H9 (cell line): ENCODE measurements around the gene NRDE2. TPM values are rescaled to one million over a fixed set of nuclear protein-coding genes. Genes with fewer than 3 reads are reported as not detected.

Experiments used
- DNase-seq: peaks from one replicate; pipeline ENCODE4 v3.0.0-alpha.2; 2017
- H2AFZ ChIP-seq: one replicate; pipeline ENCODE4 v1.6.1; 2013; ENCODE audit warnings: mild to moderate bottlenecking, low read length, control low read depth, moderate library complexity
- H2AK5ac ChIP-seq: 2 replicates; pipeline ENCODE4 v1.6.1; 2013; ENCODE audit warnings: low read length, control low read depth, mixed read lengths; ENCODE audit not compliant: insufficient read length
- H2BK120ac ChIP-seq: one replicate; pipeline ENCODE4 v1.6.1; 2013; ENCODE audit warnings: low read depth, mild to moderate bottlenecking, low read length, control low read depth, inconsistent platforms; ENCODE audit not compliant: poor library complexity, severe bottlenecking
- H2BK12ac ChIP-seq: 2 replicates; pipeline ENCODE4 v1.6.1; 2013; ENCODE audit warnings: low read length, control low read depth, mixed read lengths, low read depth; ENCODE audit not compliant: insufficient read length
- H2BK15ac ChIP-seq: 2 replicates; pipeline ENCODE4 v1.6.1; 2013; ENCODE audit warnings: low read depth, low read length, control low read depth
- H2BK20ac ChIP-seq: one replicate; pipeline ENCODE4 v1.6.1; 2013; ENCODE audit warnings: low read depth, mild to moderate bottlenecking, low read length, control low read depth, inconsistent platforms; ENCODE audit not compliant: poor library complexity, severe bottlenecking
- H2BK5ac ChIP-seq: 2 replicates; pipeline ENCODE4 v1.6.1; 2013; ENCODE audit warnings: low read length, control low read depth, mixed read lengths; ENCODE audit not compliant: insufficient read length
- H3K14ac ChIP-seq: 2 replicates; pipeline ENCODE4 v1.6.1; 2013; ENCODE audit warnings: low read length, control low read depth; ENCODE audit not compliant: insufficient read depth
- H3K18ac ChIP-seq: 2 replicates; pipeline ENCODE4 v1.6.1; 2013; ENCODE audit warnings: low read depth, mild to moderate bottlenecking, mixed read lengths, low read length, control low read depth; ENCODE audit not compliant: insufficient read length
- H3K23ac ChIP-seq: 2 replicates; pipeline ENCODE4 v1.6.1; 2013; ENCODE audit warnings: low read length, control low read depth, mixed read lengths, low read depth; ENCODE audit not compliant: insufficient read length
- H3K23me2 ChIP-seq: 2 replicates; pipeline ENCODE4 v1.6.1; 2013; ENCODE audit warnings: low read depth, mild to moderate bottlenecking, mixed read lengths, low read length, control low read depth; ENCODE audit not compliant: insufficient read length, poor library complexity, severe bottlenecking
- H3K27ac ChIP-seq: 2 replicates; pipeline ENCODE4 v1.5.1; 2013; ENCODE audit warnings: low read length, control low read depth, mixed read lengths, low read depth; ENCODE audit not compliant: insufficient read length
- H3K27me3 ChIP-seq: 2 replicates; pipeline ENCODE4 v1.6.1; 2013; ENCODE audit warnings: low read length, control low read depth, inconsistent platforms; ENCODE audit not compliant: insufficient read depth
- H3K4ac ChIP-seq: 2 replicates; pipeline ENCODE4 v1.6.1; 2013; ENCODE audit warnings: low read depth, mild to moderate bottlenecking, control low read depth, inconsistent platforms, low read length, moderate library complexity
- H3K4me1 ChIP-seq: 2 replicates; pipeline ENCODE4 v1.6.1; 2013; ENCODE audit warnings: low read length, control low read depth, inconsistent platforms; ENCODE audit not compliant: insufficient read depth
- H3K4me2 ChIP-seq: 2 replicates; pipeline ENCODE4 v1.6.1; 2013; ENCODE audit warnings: low read length, control low read depth, mixed read lengths; ENCODE audit not compliant: insufficient read length, insufficient read depth
- H3K56ac ChIP-seq: 2 replicates; pipeline ENCODE4 v1.6.1; 2013; ENCODE audit warnings: low read depth, mild to moderate bottlenecking, mixed read lengths, low read length, control low read depth; ENCODE audit not compliant: insufficient read length
- H3K79me1 ChIP-seq: 2 replicates; pipeline ENCODE4 v1.6.1; 2013; ENCODE audit warnings: low read depth, mild to moderate bottlenecking, moderate library complexity, low read length, control low read depth, inconsistent platforms; ENCODE audit not compliant: insufficient read depth, poor library complexity, severe bottlenecking
- H3K79me2 ChIP-seq: 2 replicates; pipeline ENCODE4 v1.6.1; 2013; ENCODE audit warnings: low read length, control low read depth, inconsistent platforms; ENCODE audit not compliant: insufficient read depth
- H3K9ac ChIP-seq: 2 replicates; pipeline ENCODE4 v1.6.1; 2013; ENCODE audit warnings: low read length, control low read depth, mixed read lengths; ENCODE audit not compliant: insufficient read length; ENCODE audit errors: extremely low read depth
- H3K9me3 ChIP-seq: one replicate; pipeline ENCODE4 v1.6.1; 2013; ENCODE audit warnings: low read depth, low read length, inconsistent platforms; ENCODE audit not compliant: control insufficient read depth
- H3T11ph ChIP-seq: one replicate; pipeline ENCODE4 v1.6.1; 2013; ENCODE audit warnings: mild to moderate bottlenecking, low read length, control low read depth, inconsistent platforms
- H4K20me1 ChIP-seq: one replicate; pipeline ENCODE4 v1.6.1; 2013; ENCODE audit not compliant: control insufficient read depth, insufficient read length, insufficient read depth
- H4K5ac ChIP-seq: 2 replicates; pipeline ENCODE4 v1.6.1; 2013; ENCODE audit warnings: low read depth, mild to moderate bottlenecking, mixed read lengths, low read length, control low read depth; ENCODE audit not compliant: insufficient read length
- H4K8ac ChIP-seq: replicated peaks from 2 replicates; pipeline ENCODE4 v1.6.1; 2013; ENCODE audit warnings: low read length, control low read depth, mixed read lengths, low read depth; ENCODE audit not compliant: insufficient read length
- H4K91ac ChIP-seq: 2 replicates; pipeline ENCODE4 v1.6.1; 2013; ENCODE audit warnings: low read depth, mild to moderate bottlenecking, moderate library complexity, mixed read lengths, low read length, control low read depth; ENCODE audit not compliant: insufficient read length
- H3K27ac Mint-ChIP-seq, 3 experiments: 2 replicates in 2 of 3; 3 replicates in 1 of 3; pipeline ENCODE4 v1.8.0; 2020 to 2021; ENCODE audit warnings: mixed read lengths in 3 of 3, mild to moderate bottlenecking in 1 of 3, moderate library complexity in 1 of 3
- H3K27me3 Mint-ChIP-seq: 2 replicates; pipeline ENCODE4 v1.8.0; 2021; ENCODE audit warnings: low read depth, mild to moderate bottlenecking, moderate library complexity, mixed read lengths
- H3K36me3 Mint-ChIP-seq, 3 experiments: 2 replicates in 2 of 3; 3 replicates in 1 of 3; pipeline ENCODE4 v1.8.0; 2020 to 2021; ENCODE audit warnings: low read depth in 3 of 3, mixed read lengths in 3 of 3; ENCODE audit not compliant: insufficient read depth in 1 of 3
- H3K4me1 Mint-ChIP-seq, 2 experiments: 2 replicates each; pipeline ENCODE4 v1.8.0; 2020; ENCODE audit warnings: mixed read lengths in 2 of 2
- H3K4me3 Mint-ChIP-seq, 2 experiments: 2 replicates in 1 of 2; 3 replicates in 1 of 2; pipeline ENCODE4 v1.8.0; 2020 to 2021; ENCODE audit warnings: mild to moderate bottlenecking in 2 of 2, mixed read lengths in 2 of 2, moderate library complexity in 1 of 2
- H3K9me3 Mint-ChIP-seq, 2 experiments: 2 replicates in 1 of 2; 3 replicates in 1 of 2; pipeline ENCODE4 v1.8.0; 2020; ENCODE audit warnings: mild to moderate bottlenecking in 2 of 2, mixed read lengths in 2 of 2, moderate library complexity in 1 of 2
- WGBS: extraction: QIAGEN DNeasy Blood & Tissue Kit; methylation state at CpG from one replicate; pipeline ENCODE4 v1.1.7; 2013; ENCODE audit warnings: missing lambda C conversion rate, low lambda C conversion rate, mixed read lengths; ENCODE audit not compliant: insufficient read length; ENCODE audit errors: extremely low coverage; 5-methylcytosine and 5-hydroxymethylcytosine counted together
- total RNA-seq: library from RNA; stranded (reverse); gene quantifications from 2 replicates; pipeline ENCODE4 v1.2.1, GENCODE V29; 2021
- TF ChIP-seq, protein P1 (sequence below): fragments of 200-600 bp; sonication (generic); conservative IDR thresholded peaks from 3 replicates; pipeline ENCODE4 v1.8.0; 2021; ENCODE audit warnings: antibody characterized with exemption, mild to moderate bottlenecking

The NRDE2 gene
- total RNA-seq, 1 experiment from 2014 or later, result 21.2 TPM

DNA sequence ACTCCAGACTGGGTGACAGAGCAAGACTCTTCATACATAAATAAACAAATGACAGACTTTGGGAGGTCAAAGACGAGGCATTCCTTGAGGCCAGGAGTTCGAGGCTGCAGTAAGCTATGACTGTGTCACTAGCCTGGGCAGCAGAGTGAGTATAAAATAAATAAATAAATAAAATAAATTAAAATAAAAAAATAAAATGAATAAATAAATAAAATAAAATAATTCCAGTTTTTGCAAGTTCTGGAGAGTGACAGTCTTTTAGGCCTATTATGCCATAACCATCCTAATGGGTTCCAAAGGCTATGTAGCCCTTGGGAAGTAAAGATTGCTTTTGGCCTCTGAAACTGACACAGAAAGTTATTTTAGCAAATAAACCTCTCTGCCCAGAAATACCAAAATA is 16.5 kb upstream of the NRDE2 start:
- Histone ChIP-seq H3T11ph (no peak overlapping the region), H3K9me3 (no peaks in the 10 kb centered on the region), H3K56ac (no peak overlapping the region), H4K5ac (no peak overlapping the region), H2BK120ac (no peak overlapping the region), H2AFZ (no peak overlapping the region), H4K8ac (no peak overlapping the region), H3K27me3 (no peaks in the 10 kb centered on the region), H2BK15ac (no peak overlapping the region), H2BK5ac (no peak overlapping the region), H3K4me2 (no peak overlapping the region), H3K14ac (no peak overlapping the region), H3K27ac (no peak overlapping the region), H3K23ac (no peak overlapping the region), H4K91ac (no peak overlapping the region), H3K9ac (no peak overlapping the region), H3K79me2 (no peaks in the 10 kb centered on the region), H3K4me1 (no peaks in the 10 kb centered on the region; the same call in 1 of the 2 replicates), H3K18ac (no peak overlapping the region), H4K20me1 (no peaks in the 10 kb centered on the region), H2BK12ac (no peak overlapping the region), H2BK20ac (no peak overlapping the region), H2AK5ac (no peak overlapping the region), H3K79me1 (no peaks in the 10 kb centered on the region), H3K4ac (no peak overlapping the region), H3K23me2 (no peaks in the 10 kb centered on the region)
- DNase-seq, result no peak
- no peaks in the 10 kb centered on the region; a peak in 1 of 7 replicates for H3K36me3 Mint-ChIP-seq
- WGBS, result no CpG with 5 or more reads among the region's 2 CpGs
- no peaks in the 10 kb centered on the region for H3K9me3 Mint-ChIP-seq
- H3K4me1 Mint-ChIP-seq, result peaks cover 14 to 18% of the 10 kb centered on the region in 2 experiments
- H3K27me3 Mint-ChIP-seq, result no peaks in the 10 kb centered on the region; the same call in 1 of the 2 replicates
- TF ChIP-seq, protein P1, sequence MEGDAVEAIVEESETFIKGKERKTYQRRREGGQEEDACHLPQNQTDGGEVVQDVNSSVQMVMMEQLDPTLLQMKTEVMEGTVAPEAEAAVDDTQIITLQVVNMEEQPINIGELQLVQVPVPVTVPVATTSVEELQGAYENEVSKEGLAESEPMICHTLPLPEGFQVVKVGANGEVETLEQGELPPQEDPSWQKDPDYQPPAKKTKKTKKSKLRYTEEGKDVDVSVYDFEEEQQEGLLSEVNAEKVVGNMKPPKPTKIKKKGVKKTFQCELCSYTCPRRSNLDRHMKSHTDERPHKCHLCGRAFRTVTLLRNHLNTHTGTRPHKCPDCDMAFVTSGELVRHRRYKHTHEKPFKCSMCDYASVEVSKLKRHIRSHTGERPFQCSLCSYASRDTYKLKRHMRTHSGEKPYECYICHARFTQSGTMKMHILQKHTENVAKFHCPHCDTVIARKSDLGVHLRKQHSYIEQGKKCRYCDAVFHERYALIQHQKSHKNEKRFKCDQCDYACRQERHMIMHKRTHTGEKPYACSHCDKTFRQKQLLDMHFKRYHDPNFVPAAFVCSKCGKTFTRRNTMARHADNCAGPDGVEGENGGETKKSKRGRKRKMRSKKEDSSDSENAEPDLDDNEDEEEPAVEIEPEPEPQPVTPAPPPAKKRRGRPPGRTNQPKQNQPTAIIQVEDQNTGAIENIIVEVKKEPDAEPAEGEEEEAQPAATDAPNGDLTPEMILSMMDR, result no peak
- H3K27ac Mint-ChIP-seq, result no peak overlapping the region; a peak in 1 of 7 replicates
- no peak overlapping the region for H3K4me3 Mint-ChIP-seq
